ENCODE results near the gene LDHAL6A. TPM values are rescaled to one million over a fixed set of nuclear protein-coding genes. Genes with fewer than 3 reads are reported as not detected.
"Not testable (repeated sequence)": the region's sequence is repeated elsewhere in the genome, so short reads cannot be mapped to it uniquely, and the experiment has no call there.

The LDHAL6A gene
- not detected for total RNA-seq

- ATAC-seq (no peak), DNase-seq (ENCODE audit: low spot score) (no peak)
- intact Hi-C loops (cut with DNase I) = no loop called here
Measured at GRCh38 chr11:18455686-18456372, at the start of gene LDHAL6A. Gene LDHAL6A, plus strand, starts transcription at chr11:18455856. Its CDS starts 825 bp downstream, at chr11:18456681.

DNA sequence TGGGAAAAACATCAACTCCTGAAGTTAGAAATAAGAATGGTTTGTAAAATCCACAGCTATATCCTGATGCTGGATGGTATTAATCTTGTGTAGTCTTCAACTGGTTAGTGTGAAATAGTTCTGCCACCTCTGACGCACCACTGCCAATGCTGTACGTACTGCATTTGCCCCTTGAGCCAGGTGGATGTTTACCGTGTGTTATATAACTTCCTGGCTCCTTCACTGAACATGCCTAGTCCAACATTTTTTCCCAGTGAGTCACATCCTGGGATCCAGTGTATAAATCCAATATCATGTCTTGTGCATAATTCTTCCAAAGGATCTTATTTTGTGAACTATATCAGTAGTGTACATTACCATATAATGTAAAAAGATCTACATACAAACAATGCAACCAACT, 48.3 kb upstream of the LDHAL6A start:
- ATAC-seq; DNase-seq (ENCODE audit: low spot score); intact Hi-C loops (cut with DNase I): not testable (repeated sequence)

DNA sequence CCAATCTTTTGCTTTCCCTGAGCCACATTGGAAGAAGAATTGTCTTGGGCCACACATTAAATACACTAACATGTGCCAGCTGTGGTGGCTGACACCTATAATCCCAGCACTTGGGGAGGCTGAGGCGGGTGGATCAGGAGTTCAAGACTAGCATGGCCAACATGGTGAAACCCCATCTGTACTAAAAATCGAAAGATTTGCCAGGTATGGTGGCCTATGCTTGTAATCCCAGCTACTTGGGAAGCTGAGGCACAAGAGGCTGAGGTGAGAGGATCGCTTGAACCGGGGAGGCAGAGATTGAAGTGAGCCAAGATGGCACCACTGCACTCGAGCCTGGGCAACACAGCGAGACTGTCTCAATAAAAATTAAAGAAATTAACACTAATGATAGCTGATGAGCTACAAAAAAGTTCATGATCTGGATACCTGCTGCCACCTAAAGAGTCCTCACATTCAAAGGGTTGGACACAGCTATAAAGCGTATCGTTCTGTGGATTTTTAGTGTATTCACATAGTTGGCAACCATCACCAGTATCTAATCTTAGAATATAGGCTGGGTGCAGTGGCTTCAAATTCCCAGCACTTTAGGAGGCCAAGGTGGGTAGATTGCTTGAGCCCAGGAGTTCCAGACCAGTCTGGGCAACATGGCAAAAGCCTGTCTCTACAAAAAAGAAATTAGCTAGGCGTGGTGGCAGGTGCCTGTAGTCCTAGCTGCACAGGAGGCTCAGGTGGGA, 46.9 kb upstream of the LDHAL6A start:
- intact Hi-C loops (cut with DNase I) = no loop called here
- no peak for ATAC-seq

DNA sequence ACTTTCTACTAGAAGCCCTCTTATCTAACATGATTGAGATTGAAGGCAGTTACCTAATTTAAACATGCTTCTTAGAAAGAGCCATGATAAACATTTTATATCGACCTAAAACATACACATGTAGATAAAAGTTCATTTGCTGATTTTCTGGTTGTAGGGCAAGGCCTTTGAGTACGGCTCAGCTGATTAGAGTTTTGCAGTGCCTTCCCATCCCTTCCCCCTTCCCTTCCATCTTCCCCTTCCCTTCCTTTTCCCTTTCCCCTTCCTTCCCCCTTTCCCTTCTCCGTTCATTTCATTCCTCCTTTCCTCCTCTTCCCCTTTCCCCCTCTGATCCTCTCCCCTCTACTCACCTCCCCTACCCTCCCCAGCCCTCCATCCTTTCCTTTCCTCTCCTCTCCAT, 39.2 kb upstream of the LDHAL6A start:
- DNase-seq (ENCODE audit: low spot score) = no peak
- no peak for ATAC-seq
- intact Hi-C loops (cut with DNase I) = no loop called here

More for the DNA sequence above, 46.9 kb upstream of the LDHAL6A start:
- DNase-seq (ENCODE audit: low spot score) = no peak

DNA sequence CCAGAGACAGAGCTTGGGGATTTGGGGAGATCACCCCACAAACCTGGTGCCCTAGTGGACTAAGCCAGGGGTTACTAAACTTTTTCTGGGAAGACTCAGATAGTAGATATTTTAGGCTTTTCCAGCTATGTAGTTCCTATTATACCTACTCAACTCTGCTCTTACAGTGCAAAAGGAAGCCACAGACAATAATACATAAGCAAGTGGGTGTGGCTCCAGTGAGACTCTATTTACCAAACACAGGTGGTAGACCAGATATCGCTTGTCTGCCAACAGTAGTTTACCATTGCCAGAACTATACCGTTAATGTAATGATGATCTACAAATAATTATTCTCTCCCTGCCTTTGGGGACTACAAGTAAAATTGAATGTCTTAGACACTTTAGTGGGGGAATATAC, 36.6 kb upstream of the LDHAL6A start:
- intact Hi-C loops (cut with DNase I) = no loop called here
- ATAC-seq (no peak), DNase-seq (ENCODE audit: low spot score) (no peak)

DNA sequence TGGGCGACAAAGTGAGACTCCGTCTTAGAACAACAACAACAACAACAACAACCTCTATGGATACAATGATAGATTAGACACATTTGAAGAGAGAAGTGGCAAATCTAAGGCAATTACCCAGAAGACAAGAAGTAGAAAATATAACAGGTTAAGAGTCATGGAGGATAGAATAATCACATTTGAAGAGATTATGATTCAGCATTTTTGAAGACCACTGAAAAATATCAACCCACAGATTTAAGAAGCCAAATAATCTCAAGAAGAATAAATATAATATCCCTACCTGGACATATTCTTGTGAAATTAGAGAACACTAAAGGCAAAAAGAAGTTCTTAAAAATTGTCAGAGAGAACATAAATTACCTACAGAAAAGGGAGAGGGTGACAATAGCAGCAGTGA, 35.6 kb upstream of the LDHAL6A start:
- no peak for ATAC-seq
- no peak for DNase-seq (ENCODE audit: low spot score)
- intact Hi-C loops (cut with DNase I) = no loop called here

GRCh38 chr11:18427240-18427639, 28.4 kb upstream of the LDHAL6A start:
- ATAC-seq (no peak), DNase-seq (ENCODE audit: low spot score) (no peak)
- intact Hi-C loops (cut with DNase I) = no loop called here

DNA sequence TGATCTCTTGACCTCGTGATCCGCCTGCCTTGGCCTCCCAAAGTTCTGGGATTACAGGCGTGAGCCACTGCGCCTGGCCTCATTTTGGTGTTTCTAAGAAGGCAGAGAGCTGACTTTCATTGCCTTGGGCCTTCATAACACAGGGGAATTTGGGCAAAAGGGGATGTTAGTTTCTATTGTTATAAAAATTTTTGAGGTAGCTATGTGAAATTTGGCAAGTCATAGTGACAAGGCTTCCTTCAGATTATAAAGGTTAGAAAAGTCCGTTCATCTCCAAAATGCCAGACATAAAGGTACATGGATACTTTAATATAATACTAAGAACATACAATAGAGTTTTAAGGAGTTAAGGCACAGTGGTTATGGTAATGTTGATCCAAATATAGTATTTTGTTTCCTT, 26.3 kb upstream of the LDHAL6A start:
- ATAC-seq = no peak
- intact Hi-C loops (cut with DNase I) = no loop called here
- DNase-seq (ENCODE audit: low spot score) = no peak

DNA sequence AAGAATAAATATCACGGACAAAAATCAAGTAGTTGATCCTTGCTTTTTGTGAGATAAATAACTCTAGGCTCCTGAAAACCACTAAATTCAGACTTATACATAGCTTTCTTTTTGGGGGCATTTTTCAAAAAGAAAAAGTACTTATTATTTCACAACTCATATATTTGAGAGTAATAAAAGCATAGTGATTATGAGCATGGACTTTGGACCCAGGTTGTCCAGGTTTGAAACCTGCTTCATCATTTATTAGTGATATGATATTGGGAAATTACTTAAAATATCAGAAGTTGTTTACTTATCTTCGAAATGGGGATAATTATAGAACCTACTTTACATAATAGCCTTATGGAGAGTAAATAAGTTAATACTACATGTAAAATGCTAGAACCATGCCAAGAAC, 17.0 kb upstream of the LDHAL6A start:
- no peak for ATAC-seq
- intact Hi-C loops (cut with DNase I) = no loop called here
- DNase-seq (ENCODE audit: low spot score) = no peak

- intact Hi-C loops (cut with DNase I) = no loop called here
- DNase-seq (ENCODE audit: low spot score) = no peak
- ATAC-seq = no peak
Measured at GRCh38 chr11:18449251-18449650, 6.4 kb upstream of the LDHAL6A start.

- no peak for ATAC-seq
- intact Hi-C loops (cut with DNase I) = no loop called here
- DNase-seq (ENCODE audit: low spot score) = no peak
Measured at GRCh38 chr11:18452927-18453326, 2.7 kb upstream of the LDHAL6A start.

DNA sequence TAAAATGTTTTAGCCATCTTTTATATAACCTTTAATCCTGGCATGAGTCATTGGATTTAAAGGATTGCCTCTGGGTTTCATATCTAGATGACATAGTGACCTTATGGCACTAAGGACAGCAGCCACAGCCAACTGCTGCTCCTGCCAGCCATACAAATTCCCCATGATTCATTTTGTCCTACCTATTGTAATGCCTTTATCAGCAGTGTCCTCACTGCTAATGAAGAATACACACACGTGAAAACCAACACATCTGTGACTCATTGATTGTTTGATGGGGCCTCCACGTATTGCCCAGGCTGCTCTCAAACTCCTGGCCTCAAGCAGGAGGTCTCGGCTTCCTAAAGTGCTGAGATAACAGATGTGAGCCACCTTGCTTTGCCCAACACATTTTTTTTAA, 1.8 kb downstream of the LDHAL6A start:
- ATAC-seq = no peak
- intact Hi-C loops (cut with DNase I) = no loop called here
- DNase-seq (ENCODE audit: low spot score) = no peak

GRCh38 chr11:18459634-18460033, 4.0 kb downstream of the LDHAL6A start:
- no peak for ATAC-seq
- intact Hi-C loops (cut with DNase I) = no loop called here
- DNase-seq (ENCODE audit: low spot score) = no peak

- ATAC-seq (no peak), DNase-seq (ENCODE audit: low spot score) (no peak)
- intact Hi-C loops (cut with DNase I) = no loop called here
Measured at GRCh38 chr11:18461909-18462308, 6.3 kb downstream of the LDHAL6A start.

DNA sequence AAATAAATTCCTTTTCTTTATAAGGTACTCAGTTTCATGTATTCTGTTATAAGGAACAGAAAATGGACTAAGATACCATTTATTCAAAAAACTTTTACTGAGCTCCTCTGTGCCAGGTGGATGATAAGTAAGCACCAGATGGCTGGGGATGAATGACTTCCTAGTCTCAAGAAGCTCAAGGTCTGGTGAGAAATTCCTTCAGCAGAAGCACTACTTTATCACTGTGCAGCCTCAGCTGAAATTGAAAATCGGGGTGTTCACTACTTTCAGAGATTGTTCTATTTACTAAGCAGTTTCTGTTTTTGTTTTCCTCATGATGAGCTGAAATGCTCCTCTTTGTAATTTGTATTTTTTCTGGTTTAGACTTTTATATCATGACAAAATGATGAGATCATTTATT, 7.8 kb downstream of the LDHAL6A start:
- ATAC-seq = no peak
- intact Hi-C loops (cut with DNase I) = no loop called here
- no peak for DNase-seq (ENCODE audit: low spot score)

DNA sequence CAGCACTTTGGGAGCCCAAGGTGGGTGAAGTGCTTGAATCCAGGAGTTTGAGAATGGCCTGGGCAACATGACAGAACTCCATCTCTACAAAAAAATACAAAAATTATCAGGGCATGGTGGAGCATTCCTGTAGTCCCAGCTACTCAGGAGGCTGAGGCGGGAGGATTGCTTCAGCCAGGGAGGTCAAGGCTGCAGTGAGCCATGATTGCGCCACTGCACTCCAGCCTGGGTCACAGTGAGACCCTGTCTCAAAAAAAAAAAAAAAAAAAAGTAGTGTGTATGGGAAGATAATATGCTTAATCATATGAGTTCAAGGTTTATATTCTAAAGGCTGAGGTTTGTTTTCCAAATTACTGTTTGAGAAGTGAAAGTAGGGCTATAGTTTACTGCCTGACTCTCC, 10.7 kb downstream of the LDHAL6A start:
- DNase-seq (ENCODE audit: low spot score) = no peak
- intact Hi-C loops (cut with DNase I) = no loop called here
- no peak for ATAC-seq

DNA sequence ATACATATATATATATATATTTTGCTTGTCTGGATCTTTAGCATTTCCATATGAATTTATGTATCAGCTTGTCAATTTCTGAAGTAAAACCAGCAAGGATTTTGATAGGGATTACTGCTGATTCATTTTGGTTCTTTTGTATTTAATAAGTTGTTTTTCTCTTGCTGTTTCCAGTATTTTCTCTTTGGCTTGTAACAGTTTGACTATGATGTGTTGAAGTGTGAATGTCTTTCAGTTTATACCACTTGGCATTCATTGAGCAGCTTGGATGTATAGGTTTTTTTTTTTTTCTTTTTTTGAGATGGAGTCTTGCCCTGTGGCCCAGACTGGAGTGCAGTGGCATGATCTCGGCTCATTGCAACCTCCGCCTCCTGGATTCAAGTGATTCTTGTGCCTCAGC, 12.4 kb downstream of the LDHAL6A start:
- ATAC-seq = no peak
- intact Hi-C loops (cut with DNase I) = no loop called here
- DNase-seq (ENCODE audit: low spot score) = no peak

DNA sequence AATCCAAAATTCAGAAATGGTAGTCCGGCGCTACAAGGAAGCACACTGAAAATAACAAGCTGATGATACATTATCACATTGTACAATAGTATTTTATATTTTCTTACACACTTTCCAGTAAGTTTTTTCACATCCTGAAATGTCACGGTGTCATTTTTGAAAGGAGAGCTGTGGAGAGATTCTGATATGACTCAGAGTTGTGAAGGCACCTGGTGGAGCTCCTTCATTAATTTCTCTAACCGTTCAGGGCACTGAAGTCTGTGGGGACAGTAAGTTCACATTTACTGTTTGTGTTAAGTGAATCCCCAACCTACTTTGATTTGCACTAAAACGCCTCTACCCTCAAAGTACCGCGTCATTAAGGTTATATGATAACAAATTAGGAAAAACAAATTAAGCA, 13.3 kb downstream of the LDHAL6A start:
- intact Hi-C loops (cut with DNase I) = no loop called here
- no peak for DNase-seq (ENCODE audit: low spot score)
- ATAC-seq = no peak

DNA sequence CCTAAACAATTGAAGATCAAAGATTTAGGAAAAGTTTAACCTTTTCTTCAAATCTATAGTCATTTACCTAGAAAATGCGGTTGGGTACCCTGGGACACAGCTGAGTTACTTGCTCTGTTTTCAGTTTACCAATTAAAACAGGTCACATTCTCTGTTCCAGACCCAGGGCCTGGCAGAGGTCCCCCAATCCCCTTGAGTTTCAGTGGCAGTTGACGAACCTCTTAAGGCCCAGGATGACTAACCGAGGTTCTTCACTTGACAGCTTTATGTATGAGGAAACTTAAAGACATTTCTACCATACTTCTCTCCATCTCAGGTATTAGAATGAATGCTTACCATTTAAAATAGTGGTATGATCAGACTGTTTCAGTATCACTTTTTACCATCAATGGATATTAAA, 16.3 kb downstream of the LDHAL6A start:
- intact Hi-C loops (cut with DNase I) = no loop called here
- DNase-seq (ENCODE audit: low spot score) (no peak), ATAC-seq (no peak)

DNA sequence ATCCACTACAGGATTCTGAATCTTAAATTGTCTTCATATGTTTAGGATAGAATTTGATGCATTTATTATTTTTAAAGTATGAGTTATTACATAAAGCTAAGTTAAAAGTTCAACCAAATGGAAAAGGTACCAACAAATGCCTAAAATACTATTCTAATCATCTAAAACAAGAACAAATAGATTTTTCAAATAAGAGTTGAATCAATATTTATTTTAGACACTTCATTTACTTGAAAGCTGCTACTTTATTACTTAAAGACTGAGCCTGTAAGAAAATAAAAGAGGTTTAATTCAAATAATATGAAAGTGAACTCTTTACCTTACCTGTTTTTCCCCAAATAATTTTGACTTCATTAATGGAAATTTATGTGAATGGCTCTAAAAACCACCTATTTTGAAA, 16.9 kb downstream of the LDHAL6A start:
- no peak for DNase-seq (ENCODE audit: low spot score)
- no peak for ATAC-seq
- intact Hi-C loops (cut with DNase I) = no loop called here

GRCh38 chr11:18479063-18479462, 23.4 kb downstream of the LDHAL6A start:
- ATAC-seq (no peak), DNase-seq (ENCODE audit: low spot score) (no peak)
- intact Hi-C loops (cut with DNase I) = no loop called here

All from sciatic nerve (tissue), 2 donors.